ENCODE data around the gene POMGNT1. TPM values are rescaled to one million over a fixed set of nuclear protein-coding genes. Genes with fewer than 3 reads are reported as not detected.
"Not testable (repeated sequence)": the region's sequence is repeated elsewhere in the genome, so short reads cannot be mapped to it uniquely, and the experiment has no call there.

POMGNT1 gene
- total RNA-seq, 1 donor from 2014 or later, result 55.7 TPM

DNA sequence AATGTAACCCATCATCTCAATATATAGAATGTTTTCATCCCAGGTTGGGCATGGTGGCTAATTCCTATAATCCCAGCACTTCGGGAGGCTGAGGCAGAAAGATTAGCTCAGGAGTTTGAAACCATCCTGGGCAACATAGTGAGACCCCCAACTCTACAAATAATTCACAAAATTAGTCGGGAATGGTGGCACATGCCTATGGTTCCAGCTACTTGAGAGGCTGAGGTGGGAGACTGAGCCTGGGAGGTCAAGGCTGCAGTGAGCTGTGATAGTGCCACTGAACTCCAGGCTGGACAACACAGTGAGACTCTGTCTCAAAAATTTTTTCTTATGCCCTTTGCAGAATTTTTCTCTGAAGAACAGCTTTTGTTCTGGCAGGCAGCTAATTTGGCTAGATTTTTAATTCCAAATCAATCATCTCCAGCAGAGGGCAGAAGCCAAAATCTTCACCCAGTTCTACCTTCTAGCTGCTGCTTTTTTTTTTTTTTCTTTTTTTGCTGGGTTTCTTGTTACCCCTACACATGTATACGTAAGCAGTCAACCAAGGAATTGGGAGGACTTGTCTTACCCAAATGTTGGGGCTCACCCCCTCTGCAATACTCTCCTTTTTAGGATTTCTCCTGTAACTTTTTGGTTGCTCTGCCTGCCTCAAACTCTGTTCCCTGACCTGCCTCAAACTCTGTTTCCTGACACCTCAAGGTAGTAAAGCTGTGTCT, 46.6 kb upstream of the POMGNT1 start:
- Histone ChIP-seq H3K79me2 (ENCODE audit: low read depth) (peaks cover 21% of the 10 kb centered on the region), H3K4me3 (no peak overlapping the region), H3K9ac (no peak overlapping the region), H3K4me1 (peaks cover 11% of the 10 kb centered on the region), H3K27ac (no peak overlapping the region), H3F3A (ENCODE audit: low read depth) (peaks cover 32% of the 10 kb centered on the region), H4K20me1 (ENCODE audit: low read depth) (peaks cover 15% of the 10 kb centered on the region), H3K4me2 (no peak overlapping the region), H2AFZ (replicated peaks) (peak overlapping the region; percentile 47), H3K9me3 (ENCODE audit: low read depth) (no peaks in the 10 kb centered on the region), H3K27me3 (no peaks in the 10 kb centered on the region), H3K36me3 (no peaks in the 10 kb centered on the region)
- Mint-ChIP-seq H3K9me3 (peaks cover 5% of the 10 kb centered on the region), H3K4me3 (no peak overlapping the region), H3K4me1 (peaks cover 22% of the 10 kb centered on the region), H3K27me3 (ENCODE audit: insufficient read depth, low read depth) (no peaks in the 10 kb centered on the region), H3K27ac (no peak overlapping the region), H3K36me3 (no peaks in the 10 kb centered on the region)
- DNase-seq (ENCODE audit: low spot score), result no peak
- TF ChIP-seq EZH2 (IDR thresholded peaks at IDR 0.05) (no peak), EZH2phosphoT487 (IDR thresholded peaks at IDR 0.05) (no peak)
- TF ChIP-seq, protein P1, sequence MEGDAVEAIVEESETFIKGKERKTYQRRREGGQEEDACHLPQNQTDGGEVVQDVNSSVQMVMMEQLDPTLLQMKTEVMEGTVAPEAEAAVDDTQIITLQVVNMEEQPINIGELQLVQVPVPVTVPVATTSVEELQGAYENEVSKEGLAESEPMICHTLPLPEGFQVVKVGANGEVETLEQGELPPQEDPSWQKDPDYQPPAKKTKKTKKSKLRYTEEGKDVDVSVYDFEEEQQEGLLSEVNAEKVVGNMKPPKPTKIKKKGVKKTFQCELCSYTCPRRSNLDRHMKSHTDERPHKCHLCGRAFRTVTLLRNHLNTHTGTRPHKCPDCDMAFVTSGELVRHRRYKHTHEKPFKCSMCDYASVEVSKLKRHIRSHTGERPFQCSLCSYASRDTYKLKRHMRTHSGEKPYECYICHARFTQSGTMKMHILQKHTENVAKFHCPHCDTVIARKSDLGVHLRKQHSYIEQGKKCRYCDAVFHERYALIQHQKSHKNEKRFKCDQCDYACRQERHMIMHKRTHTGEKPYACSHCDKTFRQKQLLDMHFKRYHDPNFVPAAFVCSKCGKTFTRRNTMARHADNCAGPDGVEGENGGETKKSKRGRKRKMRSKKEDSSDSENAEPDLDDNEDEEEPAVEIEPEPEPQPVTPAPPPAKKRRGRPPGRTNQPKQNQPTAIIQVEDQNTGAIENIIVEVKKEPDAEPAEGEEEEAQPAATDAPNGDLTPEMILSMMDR (IDR thresholded peaks at IDR 0.05), result peak; percentile 45

DNA sequence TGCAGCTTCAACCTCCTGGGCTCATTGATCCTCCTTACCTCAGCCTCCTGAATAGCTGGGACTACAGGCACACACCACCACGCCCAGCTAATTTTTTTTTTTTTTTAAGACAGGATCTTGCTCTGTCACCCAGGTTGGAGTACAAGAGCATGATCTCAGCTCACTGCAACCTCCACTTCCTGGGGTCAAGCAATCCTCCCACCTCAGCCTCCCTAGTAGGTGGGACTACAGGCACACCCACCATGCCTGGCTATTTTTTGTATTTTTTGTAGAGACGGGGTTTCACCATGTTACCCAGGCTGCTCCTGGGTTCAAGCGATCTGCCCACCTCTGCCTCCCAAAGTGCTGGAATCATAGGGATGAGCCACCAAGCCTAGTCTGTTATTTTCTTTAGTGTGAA, 45.6 kb upstream of the POMGNT1 start:
- H2AFZ ChIP-seq (replicated peaks); DNase-seq (ENCODE audit: low spot score); H3K36me3 ChIP-seq; H4K20me1 ChIP-seq (ENCODE audit: low read depth); H3K4me3 Mint-ChIP-seq; H3K27ac ChIP-seq; H3K27me3 Mint-ChIP-seq (ENCODE audit: insufficient read depth, low read depth); H3K9ac ChIP-seq; H3K27me3 ChIP-seq; H3K4me2 ChIP-seq; H3K9me3 ChIP-seq (ENCODE audit: low read depth); H3K27ac Mint-ChIP-seq; H3K36me3 Mint-ChIP-seq; H3K4me3 ChIP-seq; H3K4me1 ChIP-seq: not testable (repeated sequence)
- Histone ChIP-seq H3K79me2 (ENCODE audit: low read depth) (peaks cover 11% of the 10 kb centered on the region), H3F3A (ENCODE audit: low read depth) (peaks cover 30% of the 10 kb centered on the region)
- H3K9me3 Mint-ChIP-seq, result peaks cover 15% of the 10 kb centered on the region
- H3K4me1 Mint-ChIP-seq, result peaks cover 13% of the 10 kb centered on the region

- DNase-seq (ENCODE audit: low spot score), result no peak
- H3K4me1 ChIP-seq, result no peaks in the 10 kb centered on the region
- H4K20me1 ChIP-seq (ENCODE audit: low read depth), result no peaks in the 10 kb centered on the region
- Mint-ChIP-seq H3K27me3 (ENCODE audit: insufficient read depth, low read depth) (no peaks in the 10 kb centered on the region), H3K36me3 (peaks cover 2% of the 10 kb centered on the region), H3K4me1 (peaks cover 8% of the 10 kb centered on the region), H3K9me3 (peaks cover 21% of the 10 kb centered on the region), H3K4me3 (no peak overlapping the region), H3K27ac (no peak overlapping the region)
- H3K36me3 ChIP-seq, result no peaks in the 10 kb centered on the region
- no peak overlapping the region for H3K4me2 ChIP-seq
- H3K4me3 ChIP-seq, result no peak overlapping the region
- no peaks in the 10 kb centered on the region for H3K9me3 ChIP-seq (ENCODE audit: low read depth)
- peaks cover 2% of the 10 kb centered on the region for H3K79me2 ChIP-seq (ENCODE audit: low read depth)
- no peak overlapping the region for H3K9ac ChIP-seq
- H2AFZ ChIP-seq (replicated peaks), result no peak overlapping the region
- H3K27ac ChIP-seq, result no peak overlapping the region
- no peaks in the 10 kb centered on the region for H3K27me3 ChIP-seq
- TF ChIP-seq EZH2 (IDR thresholded peaks at IDR 0.05), result no peak
- TF ChIP-seq, protein P1 (IDR thresholded peaks at IDR 0.05), result no peak
- peaks cover 25% of the 10 kb centered on the region for H3F3A ChIP-seq (ENCODE audit: low read depth)
These were observed 44.7 kb upstream of the POMGNT1 start for GRCh38 chr1:46242918-46243317.

GRCh38 chr1:46241733-46242132, 43.5 kb upstream of the POMGNT1 start:
- not testable (repeated sequence) for H4K20me1 ChIP-seq (ENCODE audit: low read depth); H3K36me3 ChIP-seq; H3K4me3 ChIP-seq; H3K4me3 Mint-ChIP-seq; H2AFZ ChIP-seq (replicated peaks); H3K9me3 ChIP-seq (ENCODE audit: low read depth); H3K27me3 ChIP-seq; H3K4me1 Mint-ChIP-seq; H3K79me2 ChIP-seq (ENCODE audit: low read depth); H3K4me2 ChIP-seq; H3K27ac Mint-ChIP-seq; H3K9ac ChIP-seq; H3K4me1 ChIP-seq; H3K27ac ChIP-seq; DNase-seq (ENCODE audit: low spot score); H3K27me3 Mint-ChIP-seq (ENCODE audit: insufficient read depth, low read depth); H3K36me3 Mint-ChIP-seq
- H3K9me3 Mint-ChIP-seq, result peaks cover 28% of the 10 kb centered on the region
- peaks cover 18% of the 10 kb centered on the region for H3F3A ChIP-seq (ENCODE audit: low read depth)

DNA sequence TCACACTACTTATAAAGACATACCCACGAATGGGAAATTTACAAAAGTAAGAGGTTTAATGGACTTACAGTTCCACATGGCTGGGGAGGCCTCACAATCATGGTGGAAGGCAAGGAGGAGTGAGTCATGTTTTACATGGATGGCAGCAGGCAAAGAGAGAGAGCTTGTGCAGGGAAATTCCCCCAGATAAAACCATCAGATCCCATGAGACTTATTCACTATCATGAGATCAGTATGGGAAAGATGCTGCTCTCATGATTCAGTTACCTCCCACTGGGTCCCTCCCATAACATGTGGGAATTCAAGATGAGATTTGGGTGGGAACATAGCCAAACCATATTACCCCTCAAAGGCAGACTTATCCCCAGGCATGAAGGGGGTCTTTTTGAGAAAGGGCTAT, 40.6 kb upstream of the POMGNT1 start:
- not testable (repeated sequence) for H2AFZ ChIP-seq (replicated peaks); H3F3A ChIP-seq (ENCODE audit: low read depth); H3K27ac ChIP-seq; H3K9ac ChIP-seq; H3K36me3 ChIP-seq; H3K27me3 ChIP-seq; H4K20me1 ChIP-seq (ENCODE audit: low read depth); H3K27me3 Mint-ChIP-seq (ENCODE audit: insufficient read depth, low read depth); H3K9me3 ChIP-seq (ENCODE audit: low read depth); H3K4me1 ChIP-seq; H3K4me3 ChIP-seq; H3K79me2 ChIP-seq (ENCODE audit: low read depth); H3K36me3 Mint-ChIP-seq; H3K4me3 Mint-ChIP-seq; H3K4me1 Mint-ChIP-seq; H3K27ac Mint-ChIP-seq; DNase-seq (ENCODE audit: low spot score); H3K4me2 ChIP-seq
- peaks cover 28% of the 10 kb centered on the region for H3K9me3 Mint-ChIP-seq
